SKM-1 (cell line): ENCODE measurements around the gene SEMA4B.
"Not testable (repeated sequence)": the region's sequence is repeated elsewhere in the genome, so short reads cannot be mapped to it uniquely, and the experiment has no call there.

Experiments
- DNase-seq: peaks from one replicate; lab custom pipeline; 2025; ENCODE audit not compliant: unreplicated experiment; lab: John Stamatoyannopoulos, UW

The SEMA4B gene

GRCh38 chr15:90201130-90201943 lies at the start of gene SEMA4B:
TSS of gene SEMA4B (plus strand) at chr15:90201330. CDS start at chr15:90201579, 249 bp downstream.
- DNase-seq, result peak; percentile 57

GRCh38 chr15:90151989-90152645 lies 49.0 kb upstream of the SEMA4B start:
- DNase-seq, result no peak

GRCh38 chr15:90153658-90154057 lies 47.5 kb upstream of the SEMA4B start:
- no peak for DNase-seq

GRCh38 chr15:90154246-90154645 lies 46.9 kb upstream of the SEMA4B start:
- no peak for DNase-seq

- no peak for DNase-seq
These were observed 46.1 kb upstream of the SEMA4B start for GRCh38 chr15:90154861-90155626.

- DNase-seq, result no peak
These were observed 41.9 kb upstream of the SEMA4B start for GRCh38 chr15:90159213-90159612.

- DNase-seq, result no peak
These were observed 40.1 kb upstream of the SEMA4B start for GRCh38 chr15:90160781-90161727.

GRCh38 chr15:90161950-90162361 lies 39.2 kb upstream of the SEMA4B start:
- DNase-seq, result peak; percentile 87

GRCh38 chr15:90162956-90163355 lies 38.2 kb upstream of the SEMA4B start:
- DNase-seq, result no peak

- DNase-seq, result not testable (repeated sequence)
These were observed 36.9 kb upstream of the SEMA4B start for GRCh38 chr15:90164239-90164638.

GRCh38 chr15:90165157-90165556 lies 36.0 kb upstream of the SEMA4B start:
- no peak for DNase-seq

GRCh38 chr15:90165659-90166489 lies 35.3 kb upstream of the SEMA4B start:
- DNase-seq, result no peak

- DNase-seq, result no peak
These were observed 34.0 kb upstream of the SEMA4B start for GRCh38 chr15:90167121-90167520.

- DNase-seq, result no peak
These were observed 29.5 kb upstream of the SEMA4B start for GRCh38 chr15:90171623-90172022.

GRCh38 chr15:90173372-90173771 lies 27.8 kb upstream of the SEMA4B start:
- no peak for DNase-seq

GRCh38 chr15:90174140-90174875 lies 26.8 kb upstream of the SEMA4B start:
- no peak for DNase-seq

GRCh38 chr15:90177012-90177411 lies 24.1 kb upstream of the SEMA4B start:
- no peak for DNase-seq

GRCh38 chr15:90178468-90179435 lies 22.4 kb upstream of the SEMA4B start:
- no peak for DNase-seq
